CD4-positive, alpha-beta T cell treated with Interleukin-12 subunit alpha and Interleukin-12 subunit beta, for 1 hour (primary cell): ENCODE measurements around the gene C5orf46.
"Not testable (repeated sequence)": the region's sequence is repeated elsewhere in the genome, so short reads cannot be mapped to it uniquely, and the experiment has no call there.

Experiments used
- DNase-seq: peaks from one replicate; pipeline ENCODE4 v3.0.0-alpha.2; 2020

Gene C5orf46

GRCh38 chr5:147893820-147894219, 12.5 kb downstream of the C5orf46 start:
- no peak for DNase-seq

DNA sequence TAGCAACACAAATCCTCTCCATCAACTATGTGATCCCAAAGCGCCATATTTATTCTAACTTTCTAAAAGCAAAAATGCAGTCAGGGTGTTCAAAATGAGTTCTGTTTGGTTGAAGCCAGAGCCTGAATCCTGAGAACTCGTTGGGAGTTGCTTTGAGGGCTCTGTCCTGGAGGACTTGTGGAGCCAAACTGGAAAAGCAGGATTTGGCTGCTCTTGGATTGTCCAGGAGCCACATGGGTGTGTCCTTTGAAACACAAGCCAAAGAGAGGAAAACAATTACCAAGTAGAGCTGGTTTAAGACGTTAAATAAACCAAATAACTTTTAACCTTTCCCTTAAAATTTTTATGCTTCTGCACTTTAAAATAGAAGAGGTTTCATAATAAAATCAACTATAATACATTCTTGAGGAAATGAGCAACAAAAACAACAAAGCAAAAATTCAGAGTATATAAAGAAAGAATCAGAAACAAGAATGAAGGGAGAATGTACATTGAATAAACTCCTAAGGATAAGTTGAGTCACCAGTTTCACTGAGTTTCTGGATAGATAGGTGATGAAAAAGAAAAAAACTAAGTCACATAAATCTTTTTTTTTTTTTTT, 13.5 kb downstream of the C5orf46 start:
- DNase-seq = no peak

GRCh38 chr5:147887930-147888329, 18.4 kb downstream of the C5orf46 start:
- DNase-seq = no peak

DNA sequence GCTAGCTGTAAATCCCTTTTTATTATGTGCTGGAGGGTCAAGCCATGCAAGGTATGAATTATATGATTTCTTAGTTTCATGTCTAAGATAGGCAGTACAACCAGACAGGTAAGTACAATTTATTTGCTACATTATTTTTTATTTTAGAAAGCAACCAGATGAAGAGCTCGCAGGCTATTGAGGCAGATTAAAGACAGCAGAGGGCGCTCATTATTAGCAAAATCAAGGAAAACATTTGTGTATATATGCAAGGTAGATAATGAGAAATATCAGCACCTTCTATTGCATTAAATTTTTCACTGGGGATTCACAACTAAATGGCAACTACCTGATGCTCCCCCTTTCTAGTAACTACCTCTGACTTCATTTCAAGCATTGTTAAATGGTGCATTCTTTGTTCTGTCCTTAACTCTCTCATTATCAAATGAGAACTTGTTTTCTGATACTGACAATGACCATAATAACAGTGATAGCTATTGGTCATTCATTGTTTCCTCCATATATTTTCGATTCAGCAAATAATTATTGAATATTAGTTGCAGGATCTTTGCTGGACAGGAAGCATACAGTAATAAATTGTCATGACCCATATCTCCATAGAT, 19.2 kb downstream of the C5orf46 start:
- DNase-seq = no peak

- DNase-seq = no peak
Observed at GRCh38 chr5:147882586-147883313, 23.6 kb downstream of the C5orf46 start.

DNA sequence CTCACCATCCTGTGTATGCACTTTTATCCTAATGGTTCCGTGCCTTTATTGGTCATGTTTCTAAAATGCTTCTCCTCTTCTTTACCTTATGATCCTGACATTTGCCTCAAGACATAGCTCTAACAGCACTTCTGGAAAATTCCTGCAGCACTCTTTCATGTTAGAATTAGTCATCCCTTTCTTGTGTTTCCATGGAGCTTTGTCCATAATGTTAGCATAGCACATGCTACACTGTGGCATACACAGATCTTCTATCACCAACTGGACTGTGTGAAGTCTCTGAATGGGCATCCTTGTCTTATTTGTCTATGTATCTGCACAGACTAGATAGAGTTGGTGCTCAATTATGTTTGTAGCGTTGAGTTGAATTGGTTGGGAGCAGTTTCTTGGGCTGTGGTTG, 25.9 kb downstream of the C5orf46 start:
- DNase-seq = no peak

DNA sequence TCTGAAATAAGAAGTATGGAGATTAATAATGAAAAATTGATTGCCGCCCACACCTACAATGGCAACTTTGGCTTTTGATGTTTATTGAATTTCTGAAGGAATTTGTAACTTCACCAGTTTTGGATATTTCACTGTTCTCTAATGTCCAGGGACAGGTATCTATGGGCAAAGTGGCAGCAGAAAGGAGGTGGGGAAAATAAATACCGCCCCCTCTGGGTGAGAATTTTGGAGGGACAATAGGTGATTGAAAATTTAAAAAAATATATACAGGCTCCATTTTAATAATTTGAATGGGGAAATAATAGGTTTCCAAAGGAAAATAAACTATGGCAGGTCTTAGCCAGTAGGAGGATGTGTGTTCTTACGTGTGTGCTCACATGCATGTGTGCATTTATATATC, 26.6 kb downstream of the C5orf46 start:
- DNase-seq = no peak

DNA sequence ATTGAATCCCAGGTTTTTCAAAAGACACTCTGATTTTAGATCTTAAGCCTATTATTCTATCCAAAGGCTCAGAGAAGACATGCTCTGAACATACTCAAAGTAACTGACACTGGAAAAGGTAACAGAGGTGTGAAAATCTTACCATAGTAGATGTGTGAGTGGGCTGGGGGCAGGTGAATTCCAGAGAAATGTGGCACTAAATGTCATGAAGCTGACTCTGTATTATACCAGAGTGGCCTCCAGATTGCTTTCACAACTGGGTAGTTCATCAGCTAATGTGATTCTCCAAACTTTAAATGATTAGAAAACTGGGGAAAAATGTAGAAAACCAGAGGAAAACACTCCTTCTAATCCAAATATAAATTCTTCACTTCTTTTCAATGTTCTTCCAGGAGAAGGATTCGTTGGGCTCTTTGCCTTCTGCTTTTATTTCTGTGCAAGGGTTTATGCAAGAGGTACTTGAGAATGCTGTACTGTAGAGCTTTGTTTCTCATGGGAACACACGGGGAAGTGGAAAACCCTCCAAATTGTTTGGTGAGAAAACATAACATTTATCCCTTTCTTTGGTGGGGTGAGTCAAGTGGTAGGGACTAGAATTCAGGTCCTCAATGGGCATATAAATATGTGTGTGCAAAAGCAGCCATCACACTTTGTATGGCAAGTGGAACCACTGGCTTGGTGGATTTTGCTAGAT, 28.1 kb downstream of the C5orf46 start, which contains the start of gene SCGB3A2:
TSS of gene SCGB3A2 (plus strand) at position 646 of the 694 bp plus-strand sequence. CDS start 93 bp downstream, outside the sequence.
- no peak for DNase-seq

GRCh38 chr5:147876626-147877025, 29.7 kb downstream of the C5orf46 start:
- no peak for DNase-seq

- no peak for DNase-seq
Observed at GRCh38 chr5:147876141-147876540, 30.2 kb downstream of the C5orf46 start.

GRCh38 chr5:147874910-147875367, 31.4 kb downstream of the C5orf46 start:
- DNase-seq = no peak

- not testable (repeated sequence) for DNase-seq
Observed at GRCh38 chr5:147874118-147874875, 32.0 kb downstream of the C5orf46 start.

DNA sequence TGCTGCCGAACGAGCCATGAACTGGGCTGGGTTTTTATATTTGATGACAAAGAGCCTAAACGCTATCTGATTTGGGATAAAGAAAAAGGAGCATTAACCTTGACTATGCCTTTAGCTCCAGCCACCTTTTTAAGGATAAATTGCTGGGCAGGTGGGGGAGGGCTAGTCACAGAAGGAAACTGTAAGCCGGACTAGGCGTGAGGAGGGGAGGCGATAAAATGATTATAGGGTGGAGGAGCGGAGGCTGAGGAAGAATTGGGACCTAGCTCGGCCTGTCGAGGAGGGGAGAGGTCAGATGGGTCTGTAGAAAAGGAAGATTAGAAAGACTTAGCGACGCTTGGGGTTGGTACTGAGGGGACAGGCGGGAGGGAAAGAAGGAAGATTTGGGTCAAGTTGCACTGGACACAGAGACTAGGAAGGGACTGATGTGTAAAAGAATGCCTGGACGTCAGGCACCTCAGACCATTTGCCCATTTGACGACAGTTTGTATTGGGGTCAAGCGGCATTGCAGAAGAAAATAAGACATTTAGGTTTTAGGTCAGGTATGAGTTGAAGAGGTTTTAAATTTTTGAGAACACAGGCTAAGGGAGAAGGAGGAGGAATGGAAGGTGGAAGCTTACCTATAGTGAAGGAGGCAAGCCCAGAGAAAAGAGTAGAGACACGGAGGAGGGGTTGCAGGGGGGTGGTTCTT, 33.4 kb downstream of the C5orf46 start:
- not testable (repeated sequence) for DNase-seq

DNA sequence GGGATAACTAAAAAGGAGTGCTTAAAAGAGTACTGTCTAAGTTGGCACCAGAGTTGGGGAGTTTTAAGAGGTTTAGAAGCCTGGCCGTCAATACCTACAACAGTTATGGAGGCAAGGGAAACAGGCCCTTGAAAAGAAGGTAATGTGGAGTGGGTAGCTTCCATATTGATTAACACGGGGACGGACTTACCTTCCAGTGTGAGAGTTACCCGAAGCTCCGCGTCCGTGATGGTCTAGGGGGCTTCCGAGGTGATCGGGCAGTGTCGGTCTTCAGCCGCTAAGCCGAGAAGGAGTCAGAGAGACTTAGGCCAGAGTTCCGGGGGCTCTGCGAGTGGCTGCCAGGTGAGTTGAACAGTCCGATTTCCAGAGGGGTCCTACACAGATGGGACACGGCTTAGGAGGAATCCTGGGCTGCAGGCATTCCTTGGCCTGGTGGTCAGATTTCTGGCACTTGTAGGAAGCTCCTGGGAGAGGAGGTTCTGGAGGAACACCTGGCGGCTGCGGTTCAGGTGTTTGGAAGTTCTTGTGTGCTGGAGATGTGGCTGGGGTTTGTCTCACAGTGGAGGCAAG, 34.3 kb downstream of the C5orf46 start:
- not testable (repeated sequence) for DNase-seq

DNA sequence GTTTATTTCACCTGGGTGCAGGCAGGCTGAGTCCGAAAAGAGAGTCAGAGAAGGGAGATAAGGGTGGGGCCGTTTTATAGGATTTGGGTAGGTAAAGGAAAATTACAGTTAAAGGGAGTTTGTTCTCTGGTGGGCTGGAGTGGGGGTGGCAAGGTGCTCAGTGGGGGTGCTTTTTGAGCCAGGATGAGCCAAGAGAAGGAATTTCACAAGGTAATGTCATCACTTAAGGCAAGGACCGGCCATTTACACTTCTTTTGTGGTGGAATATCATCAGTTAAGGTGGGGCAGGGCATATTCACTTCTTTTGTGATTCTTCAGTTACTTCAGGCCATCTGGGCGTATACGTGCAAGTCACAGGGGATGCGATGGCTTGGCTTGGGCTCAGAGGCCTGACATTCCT, 36.4 kb downstream of the C5orf46 start:
- not testable (repeated sequence) for DNase-seq

DNA sequence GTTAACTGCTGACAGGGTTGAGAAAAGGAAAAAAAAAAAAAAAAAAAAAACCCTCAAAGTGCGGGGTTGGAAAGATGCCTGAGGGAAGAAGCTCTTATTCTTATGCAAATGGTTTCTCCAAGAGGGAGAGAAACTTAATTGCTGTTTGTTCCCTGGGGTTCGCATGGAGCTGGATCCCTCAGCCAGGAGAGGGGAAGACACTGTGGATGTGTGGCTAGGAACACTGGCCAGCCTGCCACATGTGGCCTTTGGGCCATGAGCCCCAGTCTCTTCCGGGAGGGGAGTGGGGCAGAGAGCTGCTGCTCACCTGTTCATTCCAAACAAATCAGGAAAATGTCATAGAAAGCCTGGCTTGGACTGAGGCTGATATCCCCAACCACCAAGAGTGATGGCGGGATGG, 37.2 kb downstream of the C5orf46 start:
- DNase-seq = no peak

- no peak for DNase-seq
Observed at GRCh38 chr5:147863454-147864158, 42.7 kb downstream of the C5orf46 start.

GRCh38 chr5:147860641-147861025, 45.7 kb downstream of the C5orf46 start:
- DNase-seq = no peak

GRCh38 chr5:147859962-147860640, 46.2 kb downstream of the C5orf46 start:
- DNase-seq = no peak

DNA sequence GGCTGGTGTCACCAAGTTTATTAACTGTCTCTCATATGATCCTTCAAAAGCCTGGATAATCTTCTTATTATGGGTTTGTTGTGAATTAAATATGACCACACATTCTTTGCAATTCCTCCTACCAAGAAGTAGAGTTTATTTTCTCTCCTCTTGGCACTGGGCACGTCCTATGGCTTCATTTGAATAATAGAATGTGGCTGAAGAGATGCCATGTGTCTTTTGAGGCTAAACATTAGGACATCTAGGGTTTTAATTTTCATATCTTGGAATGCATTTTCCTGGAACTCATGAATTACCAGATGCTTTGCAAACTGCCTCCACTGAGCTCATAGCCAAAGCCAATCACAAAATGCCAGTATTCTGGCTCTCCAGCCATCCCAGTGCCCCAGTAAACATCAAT, 47.8 kb downstream of the C5orf46 start:
- no peak for DNase-seq
